HepG2 (cell line): Measurements from ENCODE around the gene TPRN. TPM values are rescaled to one million over a fixed set of nuclear protein-coding genes. Genes with fewer than 3 reads are reported as not detected.

Experiments used
- CBX5 ChIP-seq: sonication (generic); formaldehyde crosslinking; IDR thresholded peaks from 2 replicates; pipeline ENCODE4 v1.4.0; 2020; ENCODE audit warnings: missing genetic modification reagents, borderline replicate concordance
- GZF1 ChIP-seq: sonication (generic); formaldehyde crosslinking; IDR thresholded peaks from 2 replicates; pipeline ENCODE4 v1.5.1; 2020; ENCODE audit warnings: mild to moderate bottlenecking, missing genetic modification reagents
- HNRNPLL ChIP-seq: fragments of 200-400 bp; formaldehyde crosslinking; IDR thresholded peaks from 2 replicates; pipeline ENCODE4 v1.6.1; 2017; ENCODE audit warnings: mild to moderate bottlenecking, low read depth, low read length; ENCODE audit not compliant: poor library complexity, severe bottlenecking
- IKZF1 ChIP-seq: fragments of 450-650 bp; IDR thresholded peaks from 2 replicates; pipeline ENCODE4 v1.7.1; 2016
- MLXIP ChIP-seq: sonication (generic); formaldehyde crosslinking; IDR thresholded peaks from 2 replicates; pipeline ENCODE4 v1.9.0; 2021; ENCODE audit warnings: missing genetic modification reagents, borderline replicate concordance
- PAWR ChIP-seq: sonication (generic); formaldehyde crosslinking; IDR thresholded peaks from 2 replicates; pipeline ENCODE4 v1.4.0; 2020; ENCODE audit warnings: missing genetic modification reagents, mild to moderate bottlenecking, borderline replicate concordance
- POLR2G ChIP-seq: fragments of 200-400 bp; formaldehyde crosslinking; IDR thresholded peaks from 2 replicates; pipeline ENCODE4 v1.6.1; 2018; ENCODE audit warnings: mild to moderate bottlenecking, low read depth, low read length, moderate library complexity
- RAD21 ChIP-seq: fragments of 450-650 bp; formaldehyde crosslinking; IDR thresholded peaks from 2 replicates; pipeline ENCODE4 v1.5.0; 2020; ENCODE audit warnings: mild to moderate bottlenecking
- RBM22 ChIP-seq: fragments of 200-400 bp; formaldehyde crosslinking; optimal IDR thresholded peaks from 2 replicates; pipeline ENCODE3; 2017; ENCODE audit warnings: mild to moderate bottlenecking, low read length, moderate library complexity
- THAP9 ChIP-seq: sonication (generic); formaldehyde crosslinking; IDR thresholded peaks from 2 replicates; pipeline ENCODE4; 2020; ENCODE audit warnings: missing genetic modification reagents, mild to moderate bottlenecking, borderline replicate concordance
- XBP1 ChIP-seq: sonication (generic); formaldehyde crosslinking; IDR thresholded peaks from 2 replicates; pipeline ENCODE4 v1.5.0; 2020; ENCODE audit warnings: missing genetic modification reagents
- ZMAT3 ChIP-seq: sonication (generic); formaldehyde crosslinking; conservative IDR thresholded peaks from 2 replicates; pipeline ENCODE4 v1.7.0; 2021; ENCODE audit warnings: missing genetic modification reagents
- ZNF253 ChIP-seq: sonication (generic); formaldehyde crosslinking; IDR thresholded peaks from 2 replicates; pipeline ENCODE4 v1.8.0; 2022; ENCODE audit warnings: mild to moderate bottlenecking, missing genetic modification reagents, borderline replicate concordance
- ZNF263 ChIP-seq: sonication (generic); formaldehyde crosslinking; IDR thresholded peaks from 2 replicates; pipeline ENCODE4 v1.4.0; 2020; ENCODE audit warnings: missing genetic modification reagents
- ZNF296 ChIP-seq: sonication (generic); formaldehyde crosslinking; conservative IDR thresholded peaks from 2 replicates; pipeline ENCODE4 v1.5.0; 2020; ENCODE audit warnings: mild to moderate bottlenecking, missing genetic modification reagents
- ZNF687 ChIP-seq: sonication (generic); formaldehyde crosslinking; IDR thresholded peaks from 2 replicates; pipeline ENCODE4 v1.5.1; 2020; ENCODE audit warnings: mild to moderate bottlenecking, missing genetic modification reagents, moderate library complexity
- ZSCAN20 ChIP-seq: sonication (generic); formaldehyde crosslinking; IDR thresholded peaks from 2 replicates; pipeline ENCODE4 v1.4.0; 2020; ENCODE audit warnings: missing genetic modification reagents, mild to moderate bottlenecking, borderline replicate concordance
- polyA plus RNA-seq, 8 experiments: library from polyadenylated mRNA; depleted of rRNA in 3 of 8; stranded (reverse) in 7 of 8; unstranded in 1 of 8; fragments of >200 nt; fragmentation: Illumina TruSeq in 4 of 8; extraction: Trizol in 4 of 8; gene quantifications; 2 replicates each; pipeline versions ENCODE4 v1.2.1 to v1.2.3, GENCODE V29; 2011 to 2016; ENCODE audit warnings: low read depth in 4 of 8, missing spikeins in 1 of 8, mixed read lengths in 1 of 8; ENCODE audit not compliant: insufficient read depth in 1 of 8
- total RNA-seq, 5 experiments: library from RNA; depleted of rRNA; stranded (reverse); fragments of >200 nt; fragmentation: Illumina TruSeq; extraction: Trizol; gene quantifications; 2 replicates each; pipeline ENCODE4 v1.2.3, GENCODE V29; 2016; ENCODE audit warnings: low read depth in 1 of 5

The TPRN gene
- total and polyA plus RNA-seq, 2 of the 13 experiments (the other 11 are each of a cell fraction or from before 2014, with no cell fraction given), result 10.1 to 19.2 TPM

GRCh38 chr9:137223078-137223970 is 22.8 kb upstream of the TPRN start (continued):
- TF ChIP-seq ZNF263 (CRISPR knock-in tag) (peak; percentile 11; the same call in 1 of the 2 replicates), HNRNPLL (peak; percentile 66), MLXIP (0 out of 2 replicates have a peak, but pooled peaks have one; percentile 26), CBX5 (CRISPR knock-in tag) (peak; percentile 27; the same call in 1 of the 2 replicates), ZSCAN20 (CRISPR knock-in tag) (no peak), RAD21 (peak; percentile 30; the same call in 1 of the 2 replicates), ZNF687 (CRISPR knock-in tag) (peak; percentile 67), IKZF1 (no peak), GZF1 (CRISPR knock-in tag) (no peak), ZNF253 (CRISPR knock-in tag) (no peak), XBP1 (CRISPR knock-in tag) (no peak), THAP9 (CRISPR knock-in tag) (peak; percentile 50; the same call in 1 of the 2 replicates), POLR2G (peak; percentile 79), RBM22 (no peak), ZMAT3 (CRISPR knock-in tag) (0 out of 2 replicates have a peak, but pooled peaks have one; percentile 9), PAWR (CRISPR knock-in tag) (no peak), ZNF296 (no peak)
